HG02938 (cell line): Measurements from ENCODE around the gene NFIX.

ENCODE experiments used
- ATAC-seq: cut with Tn5 transposase; IDR thresholded peaks from one replicate; pipeline ENCODE4 v1.9.1; 2021; ENCODE audit warnings: mild to moderate bottlenecking, moderate library complexity; ENCODE audit not compliant: unreplicated experiment

Gene NFIX

DNA sequence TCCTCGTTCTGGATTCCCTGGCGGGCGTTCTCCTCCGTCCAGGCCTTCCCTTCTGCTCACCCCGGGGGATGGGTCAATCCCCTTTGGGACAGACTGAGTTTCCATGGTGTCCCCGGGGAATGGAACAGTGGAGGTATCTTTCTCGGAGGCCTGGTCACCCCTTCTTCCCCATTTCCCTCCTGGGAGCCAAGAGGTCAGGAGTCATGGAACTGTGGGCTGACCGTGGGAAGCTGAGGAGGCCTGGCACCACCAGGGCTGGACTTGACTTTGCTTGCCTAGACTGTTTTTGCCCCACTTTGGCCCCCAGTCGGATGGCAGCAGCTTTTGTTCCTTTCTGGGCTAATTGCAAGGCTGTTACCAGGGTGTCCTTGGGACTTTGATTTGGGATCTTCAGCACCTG is 124.8 kb downstream of the NFIX start:
- ATAC-seq: no peak

DNA sequence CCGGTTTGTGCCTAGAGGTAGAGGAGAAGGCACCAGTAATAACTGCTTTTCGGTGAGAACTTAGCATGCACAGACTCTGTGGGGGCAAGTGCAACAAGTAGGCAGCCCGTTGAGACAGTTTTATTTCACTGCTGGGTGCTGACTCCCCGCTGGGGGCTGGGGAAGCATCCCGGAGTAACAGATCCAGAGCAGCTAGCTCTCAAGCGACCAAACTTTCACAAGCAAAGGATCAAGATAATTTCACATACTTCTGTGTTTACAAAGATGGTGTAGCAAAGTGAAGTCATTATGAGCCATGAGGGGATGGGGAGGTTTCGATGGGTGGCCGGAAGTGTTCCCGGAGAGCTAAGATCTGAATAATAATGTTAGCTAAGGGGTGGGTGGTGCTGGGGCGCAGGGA is 125.5 kb downstream of the NFIX start:
- no peak for ATAC-seq

DNA sequence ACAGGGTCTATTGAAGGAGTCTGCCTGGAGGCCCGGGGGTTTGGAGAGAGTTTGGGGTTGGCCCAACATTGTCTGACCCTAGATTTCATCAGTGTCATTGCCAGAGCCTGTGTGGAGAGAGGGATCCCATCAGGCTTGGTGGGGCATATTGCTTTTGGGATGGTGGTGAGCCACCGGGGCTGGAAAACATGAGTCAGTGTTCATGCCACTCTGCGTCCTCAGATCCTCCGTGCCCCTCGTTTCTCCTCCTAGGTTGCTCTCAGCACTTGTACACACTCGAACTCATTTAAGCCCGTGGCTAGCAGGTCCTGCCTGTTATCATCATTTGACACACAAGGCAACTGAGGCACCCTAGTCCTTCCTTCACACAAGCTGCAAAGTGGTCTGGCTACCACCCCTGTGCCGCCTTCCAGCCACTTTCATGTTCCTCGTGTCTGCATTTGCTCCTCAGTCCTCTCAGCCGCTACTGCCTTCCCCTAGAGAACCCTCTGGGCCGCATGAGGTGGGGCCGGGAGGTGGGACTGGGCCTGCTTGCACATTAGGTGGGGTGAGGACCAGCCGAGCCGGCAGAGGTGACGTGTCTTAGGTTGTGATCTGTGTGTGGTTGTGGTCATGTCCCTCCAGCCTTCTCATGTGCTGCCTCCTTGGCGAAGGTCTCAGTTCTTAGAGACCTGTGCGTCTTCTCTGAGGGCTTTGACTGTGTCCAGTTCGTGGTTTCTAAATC is 126.4 kb downstream of the NFIX start:
- no peak for ATAC-seq

DNA sequence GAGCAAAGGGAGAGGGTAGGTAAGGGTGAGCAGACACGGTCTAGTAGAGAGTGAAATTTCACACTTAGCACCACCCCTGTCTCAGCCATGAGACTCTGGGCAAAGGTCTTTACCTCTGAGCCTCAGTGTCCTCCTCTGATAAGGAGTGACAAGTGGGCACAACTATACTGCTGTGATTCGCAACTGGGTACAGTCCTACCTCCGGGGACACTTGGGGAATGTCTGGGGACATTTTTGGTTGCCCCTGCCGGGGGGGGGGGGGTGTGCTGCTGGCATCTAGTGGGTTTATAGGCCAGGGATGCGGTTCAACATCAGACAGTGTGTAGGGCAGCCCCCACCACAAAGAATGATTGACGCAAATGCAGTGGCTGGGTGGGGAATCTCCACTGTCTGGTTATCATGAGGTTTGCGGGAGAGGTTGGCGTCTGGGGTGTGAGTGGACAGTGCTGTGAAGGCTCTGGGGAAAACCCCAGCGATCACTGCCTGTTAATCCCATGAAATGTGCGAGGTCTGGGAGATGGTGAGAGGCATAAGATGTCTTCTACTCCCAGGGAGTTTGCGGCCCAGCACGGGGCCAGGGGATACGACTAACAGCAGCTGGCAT is 127.1 kb downstream of the NFIX start:
- no peak for ATAC-seq

DNA sequence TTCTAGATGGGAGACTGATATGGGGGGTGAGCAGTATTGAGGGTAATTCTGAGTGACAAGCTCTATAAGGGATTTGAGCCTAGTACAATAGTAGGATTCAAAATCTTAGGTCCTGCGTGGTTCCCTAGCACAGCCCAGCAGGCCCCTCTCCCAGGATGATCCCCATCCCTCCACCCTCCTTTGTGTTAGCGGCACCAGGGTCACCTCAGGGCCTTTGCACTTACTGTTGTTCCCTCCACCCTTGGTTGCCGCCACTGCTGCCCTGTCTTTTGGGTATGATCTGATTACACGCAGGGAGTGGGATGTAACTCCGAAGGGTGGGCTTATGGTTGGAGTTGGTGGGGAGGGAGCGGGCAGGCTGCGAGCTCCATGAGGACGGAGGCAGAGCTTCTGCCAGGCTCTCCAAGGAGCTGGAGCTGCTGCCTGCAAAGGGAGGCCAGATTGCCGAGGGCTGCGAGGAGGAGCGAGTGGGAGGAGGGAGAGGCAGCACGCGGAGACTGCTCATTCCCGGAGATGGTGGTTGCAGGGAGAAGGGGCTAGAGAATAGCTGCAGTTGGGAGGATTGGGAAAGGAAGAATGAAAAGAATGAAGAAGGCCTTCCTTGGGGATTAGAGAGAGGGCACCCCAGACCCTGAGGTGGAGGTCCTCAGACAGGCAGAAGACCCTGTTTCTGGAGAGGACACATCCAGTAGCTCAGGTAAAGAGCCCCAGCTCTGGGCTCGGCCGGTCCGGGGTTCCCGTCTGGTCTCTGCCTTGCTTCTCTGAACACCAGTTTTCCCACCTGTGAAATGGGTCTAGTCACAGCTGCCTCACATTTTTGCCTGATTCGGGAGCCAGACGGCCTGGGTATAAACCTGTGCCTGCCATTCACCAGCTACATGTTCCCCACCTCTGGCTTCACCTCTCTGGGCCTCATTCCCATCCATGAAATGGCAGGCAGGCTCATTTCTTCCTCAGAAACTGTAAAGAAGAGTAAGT is 128.0 kb downstream of the NFIX start:
- ATAC-seq: no peak

DNA sequence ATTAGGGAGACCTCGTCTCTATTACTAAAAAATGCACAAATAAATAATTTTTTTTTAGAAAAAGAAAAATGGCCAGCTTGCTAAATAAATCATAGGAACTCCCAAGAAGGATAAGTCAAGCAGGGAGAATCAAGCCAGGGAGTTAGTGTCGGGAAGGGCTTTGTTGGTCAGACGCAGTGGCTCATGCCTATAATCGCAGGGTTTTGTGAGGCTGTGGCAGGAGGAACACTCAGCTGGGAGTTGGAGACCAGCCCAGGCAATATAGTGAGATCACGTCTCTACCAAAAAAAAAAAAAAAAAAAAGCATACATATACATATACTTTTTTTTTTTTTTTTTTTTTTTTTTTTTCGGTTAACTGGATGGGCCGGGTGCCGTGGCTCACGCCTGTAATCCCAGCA is 131.8 kb downstream of the NFIX start:
- ATAC-seq: no peak

DNA sequence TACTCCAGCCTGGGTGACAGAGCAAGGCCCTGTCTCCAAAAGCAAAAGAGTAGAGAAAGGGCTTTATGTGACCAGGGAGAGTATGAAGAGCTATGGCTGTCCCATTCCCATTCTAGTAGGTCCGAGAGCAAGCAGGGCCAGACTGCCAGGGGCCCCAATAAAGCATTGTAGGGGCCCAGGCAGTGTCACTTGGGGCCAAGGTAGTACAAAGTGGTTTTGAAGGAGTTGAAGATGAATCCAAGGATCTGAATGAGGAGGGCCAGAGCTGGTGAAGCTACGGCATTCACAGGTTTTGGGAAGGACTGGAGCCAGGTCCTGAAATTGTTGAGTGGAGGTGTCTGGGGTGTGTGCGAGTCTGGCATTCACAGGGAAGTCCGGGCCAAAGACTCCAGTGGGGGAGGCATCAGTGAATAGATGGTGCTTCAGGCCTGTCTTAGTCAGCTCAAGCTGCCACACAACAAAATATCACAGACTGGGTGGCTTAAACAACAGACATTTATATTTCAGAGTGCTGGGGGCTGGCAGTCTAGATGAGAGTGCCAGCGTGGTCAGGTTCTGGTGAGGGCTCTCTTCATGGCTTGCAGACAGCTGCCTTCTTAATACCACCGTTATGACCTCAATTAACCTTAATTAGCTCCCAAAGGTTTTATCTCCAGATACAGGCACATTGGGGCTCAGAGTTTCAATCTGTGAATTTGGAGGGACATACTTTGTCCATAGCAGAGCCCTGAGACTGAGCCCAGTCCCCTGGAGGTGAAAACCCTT is 132.7 kb downstream of the NFIX start:
- no peak for ATAC-seq

DNA sequence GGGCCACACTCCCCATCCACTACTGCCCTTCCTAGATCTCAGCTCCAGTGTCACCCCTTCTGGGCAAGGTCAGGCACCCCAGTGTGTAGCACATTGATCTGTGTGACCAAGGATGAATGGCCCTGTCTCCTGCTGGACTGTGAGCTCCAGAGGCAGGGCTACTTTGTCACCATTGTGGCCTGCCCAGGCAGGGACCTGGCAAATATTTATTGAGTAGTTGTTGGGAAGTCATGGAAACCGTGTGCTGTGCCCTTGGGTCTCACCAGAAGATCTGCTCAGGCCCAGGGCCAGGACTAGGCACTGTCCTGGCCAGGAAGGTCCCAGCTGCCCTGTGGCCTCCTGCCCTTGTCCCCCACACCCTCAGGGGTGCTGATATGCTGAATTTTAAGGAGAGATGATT is 133.3 kb downstream of the NFIX start:
- no peak for ATAC-seq

DNA sequence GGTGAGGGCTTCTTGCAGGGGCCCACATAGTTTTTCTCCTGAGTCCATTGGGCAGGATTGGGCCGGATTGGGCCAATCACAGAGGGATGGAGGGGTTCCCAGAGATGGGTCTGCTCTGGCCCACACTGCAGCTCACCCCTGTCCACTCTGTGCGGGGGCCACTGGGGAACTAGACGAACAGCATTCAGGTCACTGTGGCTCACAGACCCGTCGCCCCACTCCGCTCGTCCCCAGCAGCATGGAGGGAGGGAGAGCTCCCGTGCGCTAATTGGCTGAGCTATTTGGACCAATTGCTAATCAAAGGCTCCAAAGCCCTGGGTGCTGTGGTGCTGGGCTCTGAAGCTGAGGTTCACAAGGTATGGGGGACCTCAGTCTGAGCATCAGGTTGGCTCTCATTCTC is 134.1 kb downstream of the NFIX start:
- ATAC-seq: no peak

DNA sequence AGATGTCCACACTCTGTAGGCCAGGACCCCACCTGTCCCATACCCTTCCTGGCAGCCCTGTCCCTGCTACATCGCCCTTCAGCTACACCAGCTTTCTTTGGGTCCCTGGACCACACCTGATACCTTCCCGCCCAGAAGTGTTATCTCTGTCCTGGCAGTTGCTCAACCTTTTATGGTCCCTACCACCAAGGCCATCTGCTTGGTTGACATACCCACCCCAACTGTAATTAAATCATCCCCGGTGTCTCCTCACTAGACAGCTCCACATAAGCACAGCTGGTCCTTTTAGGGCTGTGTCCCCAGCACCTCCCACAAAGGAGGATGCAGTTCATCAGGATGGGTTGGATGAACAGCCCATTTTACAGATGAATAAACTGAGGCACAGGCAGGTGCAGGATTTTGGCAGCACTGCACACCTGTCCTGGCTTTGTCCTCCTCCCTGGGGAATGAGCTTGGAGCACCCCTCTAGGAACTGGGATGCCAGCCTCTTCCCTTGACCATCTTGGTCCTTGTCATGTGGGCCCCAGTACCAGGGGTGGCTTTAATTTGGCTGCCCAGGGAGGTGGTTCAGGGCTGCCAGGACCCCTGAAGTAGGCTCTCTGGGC is 135.7 kb downstream of the NFIX start:
- ATAC-seq: no peak

DNA sequence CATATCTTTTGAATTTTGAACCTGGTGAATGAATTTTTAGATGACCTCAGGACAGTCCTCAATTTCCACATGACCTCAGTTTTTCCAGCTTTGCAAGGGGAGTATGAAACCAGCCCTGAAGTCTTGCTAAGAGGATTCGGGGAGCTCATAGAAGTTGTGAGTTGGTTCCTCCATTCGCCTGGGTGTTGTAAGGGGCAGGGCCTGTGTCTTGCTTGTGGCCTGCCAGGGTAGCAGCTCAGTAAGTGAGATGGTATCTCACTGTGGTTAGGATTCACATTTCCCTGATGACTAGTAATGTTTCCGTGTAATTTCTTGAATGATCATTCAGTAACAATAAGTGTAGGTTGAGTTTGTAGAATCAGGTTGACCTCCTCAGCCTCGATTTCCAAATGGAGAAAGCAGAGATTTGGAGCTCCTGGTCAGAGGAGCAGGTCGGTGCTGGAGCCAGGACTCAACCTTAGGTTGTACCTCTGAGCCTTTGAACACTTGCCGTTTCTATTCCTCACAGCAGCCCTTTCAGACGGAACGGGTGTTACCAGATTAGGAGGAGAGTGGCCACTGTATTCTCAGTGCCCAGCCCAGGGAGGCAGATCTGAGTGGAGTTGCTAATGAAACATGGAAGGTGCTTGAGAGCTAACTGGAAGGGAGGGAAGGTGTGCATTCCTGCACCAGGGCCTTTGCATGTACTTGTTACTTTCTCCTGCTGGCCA is 137.4 kb downstream of the NFIX start:
- ATAC-seq: no peak

DNA sequence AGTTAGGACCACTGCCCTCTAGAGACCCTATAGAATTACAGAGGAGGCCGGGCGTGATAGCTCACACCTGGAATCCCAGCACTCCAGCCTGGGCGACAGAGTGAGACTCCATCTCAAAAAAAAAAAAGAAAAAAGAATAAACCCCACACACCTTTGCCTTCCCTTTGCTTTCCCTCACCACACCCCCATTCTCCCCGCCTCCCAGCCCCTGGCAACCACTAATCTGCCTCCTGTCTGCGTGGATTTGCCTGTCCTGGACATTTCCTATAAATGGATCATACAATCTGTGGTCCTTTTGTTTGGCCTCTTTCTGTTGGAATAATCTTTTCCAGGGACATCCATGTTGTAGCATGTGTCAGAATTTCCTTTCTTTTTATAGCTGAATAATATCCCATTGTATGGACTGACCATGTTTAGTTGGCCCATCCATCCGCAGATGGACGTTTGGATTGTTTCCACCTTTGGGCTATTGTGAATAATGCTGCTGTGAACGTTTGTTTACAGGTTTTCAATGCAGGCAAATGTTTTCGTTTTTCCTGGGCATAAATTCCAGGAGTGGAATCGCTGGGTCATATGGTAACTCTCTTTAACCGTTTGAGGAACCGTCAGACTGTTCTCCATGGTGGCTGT is 138.1 kb downstream of the NFIX start:
- ATAC-seq: no peak

DNA sequence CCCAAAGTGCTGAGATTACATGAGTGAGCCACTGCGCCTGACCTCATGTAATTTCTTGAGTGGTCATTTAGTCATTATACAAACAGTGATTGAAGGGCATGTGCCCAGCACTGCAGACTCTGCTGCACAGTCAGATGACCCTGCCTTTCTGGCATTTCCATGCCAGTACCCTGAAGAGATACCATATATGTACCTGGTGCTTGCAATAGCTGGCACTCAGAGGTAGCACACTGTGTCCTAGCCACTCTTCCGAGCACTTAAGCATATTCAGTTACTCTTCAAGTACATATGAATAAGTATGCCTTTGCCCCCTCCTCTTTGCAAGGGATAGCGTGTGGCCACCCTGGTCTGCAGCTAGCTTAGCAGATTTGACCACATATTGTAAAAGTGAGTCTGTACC is 139.4 kb downstream of the NFIX start:
- ATAC-seq: no peak

DNA sequence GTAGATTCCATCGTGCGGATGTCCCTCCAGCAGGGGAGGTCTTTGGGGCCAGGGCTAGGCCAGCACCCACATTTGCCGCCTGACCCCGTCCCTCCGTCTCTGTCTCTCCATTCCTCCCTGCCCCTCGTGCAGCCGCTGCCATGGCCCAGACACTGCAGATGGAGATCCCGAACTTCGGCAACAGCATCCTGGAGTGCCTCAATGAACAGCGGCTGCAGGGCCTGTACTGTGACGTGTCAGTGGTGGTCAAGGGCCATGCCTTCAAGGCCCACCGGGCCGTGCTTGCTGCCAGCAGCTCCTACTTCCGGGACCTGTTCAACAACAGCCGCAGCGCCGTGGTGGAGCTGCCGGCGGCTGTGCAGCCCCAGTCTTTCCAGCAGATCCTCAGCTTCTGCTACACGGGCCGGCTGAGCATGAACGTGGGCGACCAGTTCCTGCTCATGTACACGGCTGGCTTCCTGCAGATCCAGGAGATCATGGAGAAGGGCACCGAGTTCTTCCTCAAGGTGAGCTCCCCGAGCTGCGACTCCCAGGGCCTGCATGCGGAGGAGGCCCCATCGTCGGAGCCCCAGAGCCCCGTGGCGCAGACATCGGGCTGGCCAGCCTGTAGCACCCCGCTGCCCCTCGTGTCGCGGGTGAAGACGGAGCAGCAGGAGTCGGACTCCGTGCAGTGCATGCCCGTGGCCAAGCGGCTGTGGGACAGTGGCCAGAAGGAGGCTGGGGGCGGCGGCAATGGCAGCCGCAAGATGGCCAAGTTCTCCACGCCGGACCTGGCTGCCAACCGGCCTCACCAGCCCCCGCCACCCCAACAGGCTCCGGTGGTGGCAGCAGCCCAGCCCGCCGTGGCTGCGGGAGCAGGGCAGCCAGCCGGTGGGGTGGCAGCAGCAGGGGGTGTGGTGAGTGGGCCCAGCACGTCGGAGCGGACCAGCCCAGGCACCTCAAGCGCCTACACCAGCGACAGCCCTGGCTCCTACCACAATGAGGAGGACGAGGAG is 140.1 kb downstream of the NFIX start:
- no peak for ATAC-seq

DNA sequence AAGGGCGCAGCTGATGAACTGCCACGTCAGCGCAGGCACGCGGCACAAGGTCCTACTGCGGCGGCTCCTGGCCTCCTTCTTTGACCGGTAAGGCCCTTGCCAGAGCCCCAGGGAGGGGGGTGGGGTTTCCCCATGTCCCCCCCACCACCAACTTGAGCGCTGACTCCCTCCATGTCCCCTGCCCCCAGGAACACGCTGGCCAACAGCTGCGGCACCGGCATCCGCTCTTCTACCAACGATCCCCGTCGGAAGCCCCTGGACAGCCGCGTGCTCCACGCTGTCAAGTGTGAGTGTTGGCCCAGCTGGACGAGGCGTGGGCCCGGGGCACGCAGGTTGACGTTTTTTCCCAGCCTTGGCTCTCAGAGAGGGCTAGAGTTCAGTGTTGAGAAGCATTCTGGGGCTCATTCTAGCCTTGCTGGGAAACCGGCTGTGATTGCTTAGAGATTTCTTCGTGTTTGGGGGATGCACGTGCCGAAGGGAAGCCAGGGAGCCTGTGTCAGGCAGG is 142.1 kb downstream of the NFIX start:
- no peak for ATAC-seq

DNA sequence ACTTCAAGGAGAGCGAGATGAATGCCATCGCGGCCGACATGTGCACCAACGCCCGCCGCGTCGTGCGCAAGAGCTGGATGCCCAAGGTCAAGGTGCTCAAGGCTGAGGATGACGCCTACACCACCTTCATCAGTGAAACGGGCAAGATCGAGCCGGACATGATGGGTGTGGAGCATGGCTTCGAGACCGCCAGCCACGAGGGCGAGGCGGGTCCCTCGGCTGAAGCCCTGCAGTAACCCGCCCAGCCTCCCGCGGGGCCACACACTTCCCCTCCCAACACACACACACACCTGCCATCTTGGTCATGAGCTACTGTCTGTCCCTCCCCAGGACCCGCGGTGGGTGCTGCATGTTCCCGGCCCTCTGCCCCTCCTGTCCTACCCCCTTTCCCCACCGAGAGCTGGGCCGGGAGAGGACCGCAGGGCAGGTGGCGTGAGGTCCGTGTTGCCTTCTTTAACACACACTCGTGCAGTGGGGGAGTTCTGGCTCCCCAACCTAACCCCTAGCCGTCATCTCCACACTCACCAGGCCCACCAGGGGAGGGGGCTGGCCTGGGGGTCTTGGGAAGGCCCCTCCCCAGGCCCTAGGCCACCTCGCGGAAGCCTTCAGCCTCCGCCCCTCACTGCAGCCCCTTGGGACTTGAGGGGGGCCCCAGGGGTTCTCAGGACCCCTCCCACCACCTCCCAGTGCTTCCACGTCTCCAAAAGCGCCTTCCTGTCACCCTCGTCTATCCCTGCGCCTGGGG is 143.1 kb downstream of the NFIX start:
- ATAC-seq: no peak

DNA sequence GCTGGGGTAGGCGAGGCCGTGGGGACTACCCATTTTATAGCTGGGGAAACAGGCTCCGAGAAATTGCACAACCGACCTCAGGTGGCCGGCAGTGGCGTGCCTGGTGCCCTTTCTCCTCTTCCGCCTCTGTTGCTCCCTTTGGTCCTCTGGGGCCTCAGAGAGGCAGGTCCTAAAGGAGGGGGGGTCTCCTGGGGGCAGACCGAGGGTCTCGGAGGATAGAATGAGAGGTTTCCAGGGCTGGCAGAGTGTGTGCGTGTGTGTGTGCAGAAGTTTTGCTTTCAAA is 143.6 kb downstream of the NFIX start:
- no peak for ATAC-seq
